GM18858 (cell line): ENCODE measurements around the gene HOXB1.
"Not testable (repeated sequence)": the region's sequence is repeated elsewhere in the genome, so short reads cannot be mapped to it uniquely, and the experiment has no call there.

Experiments
- ATAC-seq: cut with Tn5 transposase; IDR thresholded peaks from one replicate; pipeline ENCODE4 v1.9.1; 2021; ENCODE audit not compliant: unreplicated experiment

HOXB1 gene

DNA sequence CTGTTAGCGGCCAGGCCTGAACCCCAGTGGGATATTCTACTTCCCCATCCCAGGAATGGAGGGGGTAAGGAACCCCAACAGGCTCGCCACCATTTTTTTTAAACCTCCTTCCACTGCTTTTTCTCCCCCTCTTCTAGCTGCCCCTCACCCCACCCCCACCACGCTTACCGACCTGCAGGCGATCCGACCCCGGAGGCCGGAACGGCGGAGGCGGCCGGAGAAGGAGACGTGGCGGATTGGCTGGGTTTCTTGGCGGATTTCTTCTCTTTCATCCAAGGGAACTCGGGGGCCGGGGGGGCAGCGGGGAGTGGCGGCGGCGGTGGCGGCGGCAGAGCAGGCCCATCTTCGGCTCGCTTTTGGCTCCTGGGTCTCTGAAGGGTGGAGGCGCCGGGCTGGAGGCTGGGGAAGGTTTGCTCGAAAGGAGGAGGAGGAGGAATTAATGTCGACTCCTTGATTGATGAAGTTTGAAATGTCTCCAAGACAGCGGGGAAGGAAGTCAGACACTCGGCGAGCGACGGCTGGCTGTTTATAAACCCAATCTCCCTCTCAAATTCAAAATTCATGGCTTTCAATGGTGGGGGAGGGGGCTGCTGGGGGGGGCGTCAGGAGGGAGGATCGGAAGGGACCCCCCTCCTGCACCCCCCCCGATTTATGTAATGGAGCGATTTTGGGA lies 13.7 kb upstream of the HOXB1 start:
- no peak for ATAC-seq

DNA sequence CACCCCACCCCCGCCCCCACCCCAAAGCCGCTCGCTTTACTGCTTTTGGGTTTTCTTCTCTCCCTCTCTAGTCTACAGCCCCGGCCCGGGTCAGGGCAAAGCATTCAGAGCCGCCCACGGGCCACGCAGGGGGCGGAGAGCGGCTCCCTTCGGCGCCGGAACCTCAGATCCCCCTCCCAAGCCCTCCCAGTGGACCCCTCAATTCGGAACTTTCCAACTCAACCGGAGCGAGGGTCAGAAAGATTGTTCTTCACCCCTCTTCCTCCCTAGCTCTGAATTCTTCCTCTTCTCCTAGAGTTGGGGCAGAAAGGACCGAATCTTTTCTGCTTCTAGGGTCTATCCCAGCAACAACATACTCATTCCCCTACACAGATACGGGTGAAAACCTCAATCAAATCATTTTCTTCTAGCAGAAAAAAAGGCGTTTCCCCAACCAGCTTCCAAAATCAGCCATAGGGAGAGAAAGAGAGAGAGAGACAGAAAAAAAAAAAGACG lies 13.1 kb upstream of the HOXB1 start:
- ATAC-seq = no peak

DNA sequence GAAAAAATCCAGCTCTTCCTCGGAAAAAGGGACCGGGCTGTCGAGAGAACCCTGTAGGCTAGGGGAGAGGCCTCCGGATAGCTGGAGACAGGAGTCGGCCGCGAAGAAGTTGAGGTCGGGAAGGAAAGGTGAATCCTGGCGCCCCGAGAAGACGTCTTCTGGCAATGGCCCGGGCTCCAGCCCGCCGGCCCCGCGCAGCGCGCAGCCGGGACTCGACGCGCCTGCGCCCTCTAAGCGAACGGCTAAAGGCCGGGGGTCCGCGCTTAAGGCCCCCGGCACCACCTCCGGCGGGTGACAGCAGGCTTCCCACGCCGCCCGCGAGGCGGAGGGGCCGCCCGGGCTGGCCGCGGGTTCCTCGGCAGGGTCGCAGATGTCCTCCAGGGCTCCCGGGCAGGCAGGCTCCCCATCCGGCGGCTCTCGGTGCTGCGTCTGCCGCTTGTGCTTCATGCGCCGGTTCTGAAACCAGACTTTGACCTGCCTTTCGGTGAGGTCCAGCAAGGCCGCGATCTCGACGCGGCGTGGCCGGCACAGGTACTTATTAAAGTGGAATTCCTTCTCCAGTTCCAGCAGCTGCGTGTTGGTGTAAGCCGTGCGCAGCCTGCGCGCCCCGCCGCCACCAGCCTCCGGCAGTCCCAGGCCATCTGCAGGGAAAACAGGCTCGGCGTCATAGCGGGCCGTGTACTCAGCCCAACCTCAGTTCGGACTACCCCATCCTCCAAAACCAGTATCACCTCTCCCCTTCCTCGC lies 12.5 kb upstream of the HOXB1 start:
- no peak for ATAC-seq

DNA sequence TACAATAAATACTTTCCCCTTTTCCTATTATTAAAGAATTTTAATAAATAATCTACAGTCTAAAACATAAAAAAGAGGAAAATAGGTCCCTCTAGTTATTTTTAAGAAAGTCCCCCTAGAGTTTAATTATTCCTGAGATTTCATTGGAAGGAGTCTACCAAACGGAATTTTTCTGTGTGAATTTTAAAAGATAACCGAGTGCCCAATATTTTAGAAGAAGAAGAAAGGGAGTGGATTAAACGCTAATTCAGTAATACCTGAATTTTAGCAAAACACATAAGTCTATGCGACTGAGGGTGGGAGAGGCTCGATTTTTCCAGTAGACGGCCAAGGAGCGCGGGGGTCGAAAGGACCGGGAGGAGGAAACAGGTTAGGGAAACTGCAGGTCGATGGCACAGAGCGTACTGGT lies 11.9 kb upstream of the HOXB1 start:
- ATAC-seq = no peak

DNA sequence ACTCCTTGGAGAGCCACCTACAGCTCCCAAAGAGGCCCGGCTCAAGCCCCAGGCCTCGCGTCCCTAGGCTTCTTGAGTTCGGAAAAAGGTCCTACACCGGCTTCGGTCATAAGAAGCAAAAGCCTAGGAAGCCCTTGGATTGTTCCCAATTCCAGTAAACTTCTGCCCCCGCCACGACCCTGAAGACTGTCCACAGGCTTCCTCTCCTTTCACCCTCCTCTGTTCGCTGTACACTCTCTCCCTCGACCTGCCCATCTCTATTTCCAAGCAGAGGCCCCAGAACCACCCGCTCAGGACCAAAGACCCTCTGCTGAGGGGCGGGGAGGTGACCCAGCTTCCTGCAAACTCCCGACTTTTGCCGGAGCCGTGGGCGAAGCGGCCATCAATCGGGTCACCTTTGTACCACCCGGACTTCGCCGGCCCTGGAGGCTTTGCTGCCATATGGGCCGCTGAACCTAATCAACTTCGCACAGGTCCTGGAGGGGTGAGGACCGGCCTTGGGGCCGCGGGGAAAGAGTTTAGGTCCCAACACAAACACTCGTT lies 11.4 kb upstream of the HOXB1 start:
- ATAC-seq = no peak

DNA sequence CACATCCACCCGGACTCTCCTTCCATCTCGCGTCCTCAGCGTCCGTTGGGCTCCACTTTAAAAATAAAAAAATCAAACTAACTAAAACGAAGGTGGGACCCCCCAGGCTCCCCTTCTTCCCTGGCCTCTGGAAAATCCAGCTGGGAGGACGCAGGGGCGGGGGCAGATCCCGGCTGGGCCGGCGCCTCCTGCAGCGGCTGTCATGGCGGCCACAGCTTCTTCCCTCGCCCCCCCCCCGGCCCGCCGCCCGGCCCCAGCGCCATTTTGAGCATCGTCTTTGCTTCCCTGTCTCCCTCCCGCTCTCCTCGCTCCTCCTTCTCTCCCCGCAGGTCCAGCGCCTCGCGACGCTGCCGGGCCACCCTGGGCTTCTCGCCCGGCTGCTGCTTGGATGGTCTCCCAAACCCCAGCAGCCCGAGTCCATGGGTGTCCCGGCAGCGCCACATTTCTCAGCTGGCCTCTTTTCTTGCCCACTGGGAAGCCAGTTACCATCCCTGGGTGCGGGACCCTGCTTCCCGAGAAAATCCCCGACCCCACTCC lies 10.8 kb upstream of the HOXB1 start:
- no peak for ATAC-seq

DNA sequence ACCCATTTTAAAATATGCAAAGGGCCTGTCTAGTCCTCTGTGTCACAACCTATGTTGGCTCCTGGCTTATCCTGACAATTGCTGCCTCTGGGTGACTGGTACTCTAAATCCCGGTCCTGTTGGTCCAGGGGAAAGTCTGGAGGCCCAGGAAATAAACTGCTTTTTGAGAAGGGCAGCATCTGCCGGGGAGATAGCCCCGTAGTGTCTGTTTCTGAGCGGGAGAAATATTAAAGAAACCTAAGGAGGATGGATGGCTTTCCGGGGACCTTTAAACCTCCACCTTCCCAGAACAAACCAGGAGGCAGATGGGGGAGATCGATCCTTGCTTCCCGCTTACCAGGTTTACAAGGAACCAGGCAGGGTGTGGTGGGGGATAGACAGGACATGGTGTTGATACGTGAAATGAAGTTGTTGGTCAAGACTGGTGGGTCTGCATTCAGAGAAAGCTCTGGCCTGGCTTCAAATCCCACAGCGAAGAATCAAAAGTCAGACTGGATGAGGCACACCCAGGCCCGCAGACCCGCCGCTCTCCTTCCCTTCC lies 10.3 kb upstream of the HOXB1 start:
- no peak for ATAC-seq

DNA sequence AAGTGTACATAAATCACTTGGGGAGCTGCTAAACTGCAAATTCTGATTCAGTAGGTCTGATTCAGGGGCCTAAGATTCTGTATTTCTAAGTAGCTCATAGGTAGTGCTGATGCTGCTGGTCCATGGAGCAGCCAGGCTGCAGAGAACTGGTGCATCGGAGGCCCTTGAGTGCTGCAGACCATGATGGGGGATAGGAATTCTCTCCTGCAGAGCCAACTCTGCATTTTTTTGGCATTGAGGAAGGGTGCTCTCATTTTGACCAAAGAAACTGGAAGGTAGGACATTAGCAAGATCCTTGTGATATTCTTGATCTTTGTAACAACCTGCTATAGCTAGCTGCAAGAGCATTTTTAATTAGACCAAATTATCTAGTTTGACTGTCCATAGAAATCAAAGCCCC lies 9.4 kb upstream of the HOXB1 start:
- ATAC-seq = no peak

DNA sequence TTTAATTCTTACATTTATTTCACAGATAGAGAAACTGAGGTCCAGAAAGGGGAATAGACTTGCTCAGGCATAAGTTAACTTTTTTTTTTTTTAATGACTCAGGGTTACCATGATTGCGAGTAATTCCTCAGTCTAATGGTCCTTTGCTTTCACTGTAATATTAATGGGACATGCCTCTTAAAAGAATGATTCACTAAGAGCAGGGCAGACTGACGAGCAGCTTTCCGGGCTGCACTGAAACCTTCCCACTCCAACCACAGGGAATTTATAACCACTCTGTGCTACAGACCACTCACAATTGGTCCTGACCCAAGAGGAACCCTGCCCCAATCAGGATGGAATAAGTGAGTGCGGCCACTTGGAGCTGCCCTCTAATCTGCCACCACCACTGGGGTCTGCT lies 8.4 kb upstream of the HOXB1 start:
- ATAC-seq = no peak

DNA sequence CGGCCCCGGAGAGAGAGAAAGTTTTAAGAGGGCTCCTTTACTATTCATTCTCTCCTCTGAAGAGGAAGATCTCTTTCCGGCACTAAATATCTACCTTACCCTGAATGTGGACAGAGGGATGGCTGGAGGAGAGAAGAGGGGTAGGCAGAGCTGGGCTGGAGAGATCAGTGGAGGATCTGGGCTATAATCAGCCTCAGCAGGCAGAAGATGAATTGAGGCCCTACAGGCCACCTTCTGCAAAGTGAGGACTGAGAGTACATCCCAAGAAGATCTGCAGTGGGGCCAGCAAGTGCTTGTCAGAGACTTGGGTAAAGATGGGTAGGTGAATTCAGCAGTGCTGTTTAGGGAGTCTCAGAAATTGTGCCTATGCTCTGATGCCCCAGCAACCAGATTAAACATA lies 6.5 kb upstream of the HOXB1 start:
- no peak for ATAC-seq

DNA sequence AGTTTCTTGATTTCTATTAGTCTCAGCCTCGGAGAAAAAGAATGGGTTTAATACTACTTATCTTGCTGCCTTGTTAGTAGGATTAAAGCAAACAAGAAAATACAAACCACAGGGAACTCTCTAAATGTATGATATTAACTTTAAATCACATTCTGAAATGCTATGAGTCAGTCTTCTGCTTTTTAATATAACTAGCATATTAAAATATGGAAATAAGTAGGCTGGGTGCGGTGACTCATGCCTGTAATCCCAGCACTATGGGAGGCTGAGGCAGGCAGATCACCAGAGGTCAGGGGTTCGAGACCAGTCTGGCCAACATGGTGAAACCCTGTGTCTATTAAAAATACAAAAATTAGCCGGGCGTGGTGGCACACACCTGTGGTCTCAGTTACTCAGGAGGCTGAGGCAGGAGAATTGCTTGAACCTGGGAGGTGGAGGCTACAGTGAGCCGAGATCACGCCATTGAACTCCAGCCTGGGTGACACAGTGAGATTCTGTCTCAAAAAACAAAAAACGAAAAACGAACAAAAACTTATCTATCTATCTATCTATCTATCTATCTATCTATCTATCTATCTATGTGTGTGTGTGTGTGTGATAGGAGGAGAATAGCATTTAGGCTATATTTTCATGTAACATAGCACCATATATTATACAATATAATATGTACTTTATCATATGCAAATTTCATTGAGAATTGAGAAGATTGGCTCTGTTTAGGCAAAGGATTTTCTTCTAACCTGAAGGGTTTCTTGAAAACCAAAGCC lies 5.2 kb upstream of the HOXB1 start:
- not testable (repeated sequence) for ATAC-seq

DNA sequence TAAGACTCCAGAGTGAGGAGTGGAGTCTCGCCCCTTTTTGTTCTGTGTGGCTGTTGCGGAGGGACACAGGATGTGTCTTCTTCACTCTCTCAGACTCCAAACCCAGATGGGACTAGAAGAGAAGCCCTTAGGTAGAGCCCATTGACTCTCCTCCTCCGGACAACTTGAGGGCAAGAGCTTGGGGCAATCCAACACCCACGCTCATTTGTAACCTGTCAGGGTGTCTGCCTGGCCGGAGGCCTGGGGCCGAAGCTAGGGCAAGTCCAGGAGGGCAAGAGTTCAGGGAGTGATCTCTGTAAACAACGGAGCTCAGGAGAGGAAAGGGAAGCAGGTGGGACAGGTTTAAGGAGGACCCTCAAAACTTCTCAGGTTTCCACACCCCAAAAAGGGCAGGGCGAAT lies 1.4 kb upstream of the HOXB1 start:
- ATAC-seq = no peak

DNA sequence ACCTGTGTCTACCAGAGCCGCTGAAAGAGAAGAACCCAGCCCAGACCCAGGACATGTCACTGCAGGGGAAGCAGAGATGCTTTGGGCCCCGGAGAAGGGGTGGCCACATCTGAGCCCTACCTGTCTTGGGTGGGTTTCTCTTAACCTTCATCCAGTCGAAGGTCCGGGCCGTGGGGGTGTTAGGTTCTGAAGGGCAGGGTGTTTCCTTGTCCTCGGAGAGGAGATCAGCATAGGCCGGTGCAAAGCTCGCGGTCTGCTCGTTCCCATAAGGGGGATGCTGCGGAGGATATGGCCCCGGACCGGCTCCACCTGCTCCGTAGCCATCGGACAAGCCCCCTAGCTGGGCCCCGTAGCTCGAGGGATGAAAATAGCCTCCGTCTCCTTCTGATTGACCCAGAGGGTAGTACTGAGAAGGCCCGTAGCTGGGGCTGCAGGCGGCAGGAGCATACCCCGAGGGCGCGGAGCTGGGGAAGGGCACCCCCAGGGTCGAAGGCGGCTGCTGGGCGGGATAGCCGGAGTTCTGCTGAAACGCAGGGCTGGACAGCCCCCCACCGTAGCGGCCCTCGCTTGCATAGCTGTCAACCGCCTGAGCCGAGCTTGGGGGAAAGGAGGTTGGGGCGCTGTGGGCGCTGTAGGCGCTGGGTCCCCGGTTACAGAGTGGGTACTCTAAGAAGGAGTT lies 464 bp downstream of the HOXB1 start:
- ATAC-seq = no peak

DNA sequence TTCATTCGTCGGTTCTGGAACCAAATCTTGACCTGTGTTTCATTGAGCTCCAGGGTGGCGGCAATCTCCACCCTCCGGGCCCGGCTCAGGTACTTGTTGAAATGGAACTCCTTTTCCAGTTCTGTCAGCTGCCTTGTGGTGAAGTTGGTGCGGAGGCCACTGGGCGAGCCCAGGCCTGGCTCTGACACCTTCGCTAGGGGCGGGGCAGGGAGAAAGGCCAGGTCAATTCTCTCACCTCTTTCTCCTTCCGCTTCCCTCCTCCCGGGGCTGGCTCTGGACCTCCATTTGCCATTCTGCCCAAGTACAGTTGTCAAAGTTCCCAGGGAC lies 1.2 kb downstream of the HOXB1 start:
- ATAC-seq = no peak

DNA sequence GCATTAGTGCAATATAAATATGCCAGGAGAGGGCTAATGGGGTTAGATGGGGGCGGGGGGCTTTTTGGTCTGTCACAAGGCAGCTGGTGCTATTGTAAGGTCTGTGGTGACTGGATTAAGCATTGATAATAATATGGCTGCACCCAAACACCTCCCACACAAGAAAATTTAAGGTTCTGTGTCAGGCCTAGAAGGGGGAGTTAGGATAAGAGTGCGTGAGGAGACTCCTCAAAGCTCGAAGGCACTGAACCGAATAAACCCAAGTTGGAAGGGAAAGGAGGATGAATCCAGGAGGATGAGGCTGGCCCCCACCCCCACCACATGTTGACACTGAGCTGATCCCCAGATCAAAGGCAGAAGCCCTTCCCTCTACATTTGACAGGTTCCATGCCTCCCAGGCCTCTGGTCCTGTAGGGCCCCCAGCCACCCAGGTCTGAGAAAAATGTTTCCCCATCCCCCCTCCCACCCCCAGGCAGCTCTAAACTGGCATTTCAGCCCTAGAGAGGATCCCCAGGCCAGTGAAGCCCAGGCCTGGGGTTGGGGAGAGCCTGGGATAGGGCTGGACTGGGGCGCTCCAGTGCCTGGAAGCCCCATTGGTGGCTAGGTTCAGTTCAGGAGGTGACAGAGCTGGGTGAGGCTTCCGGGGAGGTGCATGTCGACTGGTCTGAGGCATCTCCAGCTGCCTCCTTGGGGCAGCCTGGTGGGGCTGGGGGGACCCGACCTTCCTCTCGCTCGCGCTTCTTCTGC lies 1.7 kb downstream of the HOXB1 start:
- ATAC-seq = no peak

DNA sequence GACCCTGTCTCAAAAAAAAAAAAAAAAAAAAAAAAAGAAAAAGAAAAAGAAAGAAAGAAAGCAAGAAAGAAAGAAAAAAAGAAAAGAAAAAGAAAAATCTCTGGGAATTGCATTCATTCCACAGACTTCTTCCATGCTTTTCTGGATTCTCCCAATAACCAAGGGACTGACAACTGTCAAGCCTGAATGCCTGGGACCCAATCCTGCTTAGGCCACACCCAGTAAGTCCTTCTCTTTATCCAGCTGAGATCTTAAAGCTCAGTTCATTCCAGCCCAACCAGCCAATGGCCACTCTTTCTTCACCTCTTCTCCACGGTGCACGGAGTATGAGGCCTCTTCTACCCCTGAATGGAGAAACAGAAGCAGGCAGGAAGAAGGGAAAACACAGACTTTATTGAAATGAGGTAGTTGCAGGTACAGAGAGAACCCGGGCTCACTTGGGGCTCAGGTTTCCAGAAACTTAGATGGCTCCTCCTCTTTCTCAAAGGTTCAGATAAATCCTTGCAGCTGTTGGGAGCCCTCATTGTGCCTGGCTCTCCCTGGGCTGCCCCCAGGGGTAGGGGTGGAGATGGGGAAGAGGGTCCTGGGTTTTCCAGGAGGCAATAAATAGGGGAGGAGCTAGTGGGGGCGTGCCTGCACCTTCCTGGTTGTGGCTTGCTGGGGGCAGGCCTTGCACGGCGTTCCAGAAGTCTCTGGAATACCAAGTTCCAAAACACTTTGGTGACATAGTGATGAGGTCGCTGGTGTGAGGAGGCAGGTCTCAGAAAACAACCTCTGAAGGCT lies 2.5 kb downstream of the HOXB1 start:
- ATAC-seq = no peak

DNA sequence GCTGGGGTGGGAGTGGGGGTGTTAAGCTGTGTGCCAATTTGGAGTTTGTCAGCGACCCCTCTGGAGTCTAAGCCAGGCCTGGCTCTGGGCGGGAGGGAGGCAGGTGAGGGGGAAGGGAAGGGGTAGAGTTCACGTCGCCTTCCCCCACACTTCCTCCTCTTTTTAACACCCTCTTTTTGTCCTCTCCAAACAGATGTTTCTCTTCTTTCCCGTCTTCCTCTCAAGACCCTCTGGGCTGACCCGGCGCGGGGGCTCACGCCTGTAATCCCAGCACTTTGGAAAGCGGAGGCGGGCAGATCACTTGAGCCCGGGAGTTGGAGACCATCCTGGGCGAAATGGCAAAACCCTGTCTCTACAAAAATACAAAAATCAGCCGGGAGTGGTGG lies 3.3 kb downstream of the HOXB1 start:
- ATAC-seq = no peak

DNA sequence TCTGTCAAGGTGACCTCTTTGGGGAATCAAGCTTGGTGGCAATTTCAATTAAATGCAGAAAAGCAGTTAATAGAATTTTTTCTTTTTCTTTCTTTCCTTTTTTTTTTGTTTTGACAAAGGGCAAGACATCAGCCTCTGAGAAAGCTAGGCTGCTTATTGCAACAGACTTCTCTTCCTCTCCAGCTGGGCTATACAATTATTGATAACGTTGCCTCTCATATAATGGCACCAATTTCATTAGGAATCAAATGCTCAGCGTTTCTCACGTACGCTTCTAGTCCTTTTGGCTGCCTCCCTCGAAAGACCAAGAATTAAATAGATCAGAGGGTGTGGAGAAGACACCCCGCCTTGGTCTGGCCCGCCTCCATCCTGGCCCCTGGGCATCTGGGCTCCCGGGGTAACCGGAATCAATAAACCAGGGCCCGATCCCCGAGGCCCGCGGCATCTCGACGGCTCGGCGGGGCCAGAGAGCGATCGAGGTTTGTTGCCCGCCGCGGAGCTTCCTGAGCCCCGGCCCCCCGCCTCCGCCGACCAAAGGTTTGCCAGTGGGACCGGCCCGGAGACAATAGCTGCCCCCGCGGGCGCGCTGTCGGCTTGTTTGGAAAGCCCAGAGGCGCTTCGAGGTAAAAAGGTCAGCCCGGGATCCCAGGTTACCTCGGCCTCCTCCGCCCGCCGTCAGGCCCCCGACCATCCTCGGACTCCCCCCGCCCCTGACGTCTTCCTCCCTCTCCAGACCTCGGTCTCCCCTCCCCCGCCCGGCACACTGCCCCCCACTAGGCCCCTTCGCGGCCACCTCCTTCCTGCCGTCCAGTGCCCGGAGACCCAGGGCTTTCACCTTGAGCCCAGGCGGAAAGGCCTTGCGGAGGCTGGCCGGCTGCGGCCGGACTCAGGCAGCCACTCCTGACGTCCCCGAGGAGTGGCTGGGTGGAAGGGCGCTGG lies 3.9 kb downstream of the HOXB1 start:
- no peak for ATAC-seq
